WTC11 (cell line): ENCODE results near the gene ZNF354C. TPM values are rescaled to one million over a fixed set of nuclear protein-coding genes. Genes with fewer than 3 reads are reported as not detected.

Source experiments
- ATAC-seq: fragments of 200-7000 bp; cut with Tn5 transposase; 2 replicates; pipeline ENCODE4 v1.10.0; 2021; ENCODE audit warnings: mild to moderate bottlenecking, moderate library complexity
- CTCF ChIA-PET: fragments of 300-600 bp; sonication (Branson Sonifier 250); formaldehyde crosslinking; loops from one replicate; lab custom pipeline; 2021; ENCODE audit warnings: antibody characterized with exemption; lab: Charles Lee
- POLR2A ChIA-PET: fragments of 350-600 bp; sonication (Branson Sonifier 250); formaldehyde crosslinking; loops from one replicate; lab custom pipeline; 2021; ENCODE audit warnings: antibody characterized with exemption; lab: Charles Lee
- DNase-seq: peaks from one replicate; pipeline ENCODE4 v3.0.0; 2021; ENCODE audit warnings: low spot score
- H3K27ac Mint-ChIP-seq: 2 replicates; pipeline ENCODE4 v1.8.0; 2021; ENCODE audit warnings: mixed read lengths
- H3K27me3 Mint-ChIP-seq: 2 replicates; pipeline ENCODE4 v1.8.0; 2021; ENCODE audit warnings: low read depth, mild to moderate bottlenecking, moderate library complexity, mixed read lengths
- H3K36me3 Mint-ChIP-seq: 2 replicates; pipeline ENCODE4 v1.8.0; 2021; ENCODE audit warnings: mixed read lengths
- H3K4me1 Mint-ChIP-seq: 2 replicates; pipeline ENCODE4 v1.8.0; 2022; ENCODE audit warnings: mixed read lengths
- H3K4me3 Mint-ChIP-seq: 2 replicates; pipeline ENCODE4 v1.8.0; 2021; ENCODE audit warnings: mild to moderate bottlenecking, moderate library complexity, mixed read lengths
- H3K9me3 Mint-ChIP-seq: 2 replicates; pipeline ENCODE4 v1.8.0; 2021; ENCODE audit warnings: mixed read lengths
- ATF3 ChIP-seq: sonication (generic); formaldehyde crosslinking; conservative IDR thresholded peaks from 2 replicates; pipeline ENCODE4 v1.8.1; 2022; ENCODE audit warnings: mild to moderate bottlenecking, missing genetic modification reagents
- ATF6 ChIP-seq: sonication (generic); formaldehyde crosslinking; IDR thresholded peaks from 2 replicates; pipeline ENCODE4 v1.8.1; 2023; ENCODE audit warnings: mild to moderate bottlenecking, missing genetic modification reagents
- CBFB ChIP-seq: sonication (generic); formaldehyde crosslinking; IDR thresholded peaks from 2 replicates; pipeline ENCODE4 v1.8.1; 2022; ENCODE audit warnings: mild to moderate bottlenecking, low read depth, missing genetic modification reagents
- ETV6 ChIP-seq: sonication (generic); formaldehyde crosslinking; IDR thresholded peaks from 2 replicates; pipeline ENCODE4 v1.8.1; 2022; ENCODE audit warnings: mild to moderate bottlenecking, missing genetic modification reagents
- IRF1 ChIP-seq: sonication (generic); formaldehyde crosslinking; IDR thresholded peaks from 2 replicates; pipeline ENCODE4 v1.8.0; 2023; ENCODE audit warnings: missing genetic modification reagents
- JAZF1 ChIP-seq: fragments of 250-450 bp; sonication (Bioruptor Pico); IDR thresholded peaks from 2 replicates; pipeline ENCODE4 v1.9.0; 2021; ENCODE audit warnings: moderate library complexity, mild to moderate bottlenecking, inconsistent platforms
- JUN ChIP-seq: sonication (generic); formaldehyde crosslinking; IDR thresholded peaks from 2 replicates; pipeline ENCODE4 v1.8.0; 2023; ENCODE audit warnings: mild to moderate bottlenecking, missing genetic modification reagents
- MYBL2 ChIP-seq: sonication (generic); formaldehyde crosslinking; IDR thresholded peaks from 2 replicates; pipeline ENCODE4 v1.8.1; 2023; ENCODE audit warnings: mild to moderate bottlenecking, moderate library complexity, missing genetic modification reagents
- NFE2L1 ChIP-seq: sonication (generic); formaldehyde crosslinking; IDR thresholded peaks from 2 replicates; pipeline ENCODE4 v1.8.1; 2023; ENCODE audit warnings: missing genetic modification reagents
- OVOL2 ChIP-seq: fragments of 250-450 bp; sonication (Bioruptor Pico); IDR thresholded peaks from 2 replicates; pipeline ENCODE4 v1.9.0; 2021; ENCODE audit warnings: mild to moderate bottlenecking, borderline replicate concordance
- RELA ChIP-seq: sonication (generic); formaldehyde crosslinking; IDR thresholded peaks from 2 replicates; pipeline ENCODE4 v1.8.1; 2022; ENCODE audit warnings: missing genetic modification reagents, mild to moderate bottlenecking, borderline replicate concordance
- SP1 ChIP-seq: sonication (generic); formaldehyde crosslinking; conservative IDR thresholded peaks from 2 replicates; pipeline ENCODE4 v1.8.1; 2022; ENCODE audit warnings: missing genetic modification reagents
- STAT6 ChIP-seq: sonication (generic); formaldehyde crosslinking; conservative IDR thresholded peaks from 2 replicates; pipeline ENCODE4 v1.8.1; 2023; ENCODE audit warnings: mild to moderate bottlenecking, low read depth, missing genetic modification reagents, moderate library complexity
- ZNF121 ChIP-seq: sonication (generic); formaldehyde crosslinking; IDR thresholded peaks from 2 replicates; pipeline ENCODE4 v1.8.0; 2023; ENCODE audit warnings: missing genetic modification reagents
- ZNF416 ChIP-seq: fragments of 250-450 bp; sonication (Bioruptor Pico); IDR thresholded peaks from 2 replicates; pipeline ENCODE4 v1.9.0; 2021; ENCODE audit warnings: mild to moderate bottlenecking, inconsistent platforms
- total RNA-seq: library from RNA; stranded (reverse); gene quantifications from 3 replicates; pipeline ENCODE4 v1.2.3, GENCODE V29; 2021
- TF ChIP-seq, protein P1 (sequence below): sonication (generic); formaldehyde crosslinking; IDR thresholded peaks from 2 replicates; pipeline ENCODE4 v1.8.0; 2022; ENCODE audit warnings: missing genetic modification reagents
- TF ChIP-seq, protein P2 (sequence below): sonication (generic); formaldehyde crosslinking; IDR thresholded peaks from 2 replicates; pipeline ENCODE4 v1.8.0; 2022; ENCODE audit warnings: mild to moderate bottlenecking, missing genetic modification reagents
- TF ChIP-seq, protein P3 (sequence below): sonication (generic); formaldehyde crosslinking; IDR thresholded peaks from 2 replicates; pipeline ENCODE4 v1.8.1; 2022; ENCODE audit warnings: low read depth, mild to moderate bottlenecking, moderate library complexity, missing genetic modification reagents, borderline replicate concordance

Gene ZNF354C
- total RNA-seq, 1 experiment from 2014 or later = 7.9 TPM

GRCh38 chr5:179054876-179055275, 5.3 kb upstream of the ZNF354C start:
- peaks cover 21% of the 10 kb centered on the region for H3K4me1 Mint-ChIP-seq
- no peak overlapping the region for H3K4me3 Mint-ChIP-seq
- DNase-seq (no peak), ATAC-seq (no peak)
- H3K36me3 Mint-ChIP-seq = peaks cover 9% of the 10 kb centered on the region
- H3K27ac Mint-ChIP-seq = no peak overlapping the region
- ChIA-PET POLR2A (no interaction called here), CTCF (no interaction called here)
- no peak for TF ChIP-seq CBFB (CRISPR knock-in tag)
- TF ChIP-seq, protein P1, sequence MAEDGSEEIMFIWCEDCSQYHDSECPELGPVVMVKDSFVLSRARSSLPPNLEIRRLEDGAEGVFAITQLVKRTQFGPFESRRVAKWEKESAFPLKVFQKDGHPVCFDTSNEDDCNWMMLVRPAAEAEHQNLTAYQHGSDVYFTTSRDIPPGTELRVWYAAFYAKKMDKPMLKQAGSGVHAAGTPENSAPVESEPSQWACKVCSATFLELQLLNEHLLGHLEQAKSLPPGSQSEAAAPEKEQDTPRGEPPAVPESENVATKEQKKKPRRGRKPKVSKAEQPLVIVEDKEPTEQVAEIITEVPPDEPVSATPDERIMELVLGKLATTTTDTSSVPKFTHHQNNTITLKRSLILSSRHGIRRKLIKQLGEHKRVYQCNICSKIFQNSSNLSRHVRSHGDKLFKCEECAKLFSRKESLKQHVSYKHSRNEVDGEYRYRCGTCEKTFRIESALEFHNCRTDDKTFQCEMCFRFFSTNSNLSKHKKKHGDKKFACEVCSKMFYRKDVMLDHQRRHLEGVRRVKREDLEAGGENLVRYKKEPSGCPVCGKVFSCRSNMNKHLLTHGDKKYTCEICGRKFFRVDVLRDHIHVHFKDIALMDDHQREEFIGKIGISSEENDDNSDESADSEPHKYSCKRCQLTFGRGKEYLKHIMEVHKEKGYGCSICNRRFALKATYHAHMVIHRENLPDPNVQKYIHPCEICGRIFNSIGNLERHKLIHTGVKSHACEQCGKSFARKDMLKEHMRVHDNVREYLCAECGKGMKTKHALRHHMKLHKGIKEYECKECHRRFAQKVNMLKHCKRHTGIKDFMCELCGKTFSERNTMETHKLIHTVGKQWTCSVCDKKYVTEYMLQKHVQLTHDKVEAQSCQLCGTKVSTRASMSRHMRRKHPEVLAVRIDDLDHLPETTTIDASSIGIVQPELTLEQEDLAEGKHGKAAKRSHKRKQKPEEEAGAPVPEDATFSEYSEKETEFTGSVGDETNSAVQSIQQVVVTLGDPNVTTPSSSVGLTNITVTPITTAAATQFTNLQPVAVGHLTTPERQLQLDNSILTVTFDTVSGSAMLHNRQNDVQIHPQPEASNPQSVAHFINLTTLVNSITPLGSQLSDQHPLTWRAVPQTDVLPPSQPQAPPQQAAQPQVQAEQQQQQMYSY (CRISPR knock-in tag) = no peak
- no peak for TF ChIP-seq SP1
- no peak for TF ChIP-seq IRF1 (CRISPR knock-in tag)
- no peak for TF ChIP-seq NFE2L1
- no peak for TF ChIP-seq ZNF121 (CRISPR knock-in tag)
- no peak for TF ChIP-seq ATF3 (CRISPR knock-in tag)
- TF ChIP-seq ZNF416 (CRISPR knock-in tag) = no peak
- TF ChIP-seq OVOL2 (CRISPR knock-in tag) = no peak
- TF ChIP-seq, protein P2, sequence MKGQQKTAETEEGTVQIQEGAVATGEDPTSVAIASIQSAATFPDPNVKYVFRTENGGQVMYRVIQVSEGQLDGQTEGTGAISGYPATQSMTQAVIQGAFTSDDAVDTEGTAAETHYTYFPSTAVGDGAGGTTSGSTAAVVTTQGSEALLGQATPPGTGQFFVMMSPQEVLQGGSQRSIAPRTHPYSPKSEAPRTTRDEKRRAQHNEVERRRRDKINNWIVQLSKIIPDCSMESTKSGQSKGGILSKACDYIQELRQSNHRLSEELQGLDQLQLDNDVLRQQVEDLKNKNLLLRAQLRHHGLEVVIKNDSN (CRISPR knock-in tag) = no peak
- TF ChIP-seq ETV6 (CRISPR knock-in tag) = no peak
- TF ChIP-seq, protein P3, sequence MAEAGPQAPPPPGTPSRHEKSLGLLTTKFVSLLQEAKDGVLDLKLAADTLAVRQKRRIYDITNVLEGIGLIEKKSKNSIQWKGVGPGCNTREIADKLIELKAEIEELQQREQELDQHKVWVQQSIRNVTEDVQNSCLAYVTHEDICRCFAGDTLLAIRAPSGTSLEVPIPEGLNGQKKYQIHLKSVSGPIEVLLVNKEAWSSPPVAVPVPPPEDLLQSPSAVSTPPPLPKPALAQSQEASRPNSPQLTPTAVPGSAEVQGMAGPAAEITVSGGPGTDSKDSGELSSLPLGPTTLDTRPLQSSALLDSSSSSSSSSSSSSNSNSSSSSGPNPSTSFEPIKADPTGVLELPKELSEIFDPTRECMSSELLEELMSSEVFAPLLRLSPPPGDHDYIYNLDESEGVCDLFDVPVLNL = no peak
- TF ChIP-seq ATF6 (CRISPR knock-in tag) = no peak
- TF ChIP-seq STAT6 (CRISPR knock-in tag) = no peak
- no peak for TF ChIP-seq JUN
- no peak for TF ChIP-seq MYBL2
- no peak for TF ChIP-seq JAZF1
- TF ChIP-seq RELA = no peak
- H3K9me3 Mint-ChIP-seq = peaks cover 53% of the 10 kb centered on the region
- peaks cover 27% of the 10 kb centered on the region for H3K27me3 Mint-ChIP-seq
